ENCODE results near the gene STK26.
"Not testable (repeated sequence)": the region's sequence is repeated elsewhere in the genome, so short reads cannot be mapped to it uniquely, and the experiment has no call there.

STK26 gene

DNA sequence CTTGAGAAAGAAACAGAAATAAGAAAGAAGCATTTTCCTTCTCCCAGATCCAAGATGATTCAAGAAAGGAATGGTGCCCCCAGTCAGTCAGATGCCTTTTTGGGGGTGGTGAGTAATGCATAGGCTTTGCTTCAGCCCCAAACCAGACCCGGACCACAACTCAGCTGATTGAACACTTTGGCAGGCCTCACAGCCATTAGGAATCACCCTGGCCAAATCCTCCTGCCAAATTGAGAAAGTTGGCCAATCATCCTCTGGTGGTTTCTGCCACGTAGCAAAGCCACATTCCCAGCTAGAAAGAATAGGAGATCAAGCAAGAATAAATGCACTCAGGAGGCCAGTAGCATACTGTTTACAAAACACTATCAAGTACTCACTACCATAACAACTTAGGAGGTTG is 71.1 kb downstream of the STK26 start:
- DNase-seq (ENCODE audit: low read depth): no peak

DNA sequence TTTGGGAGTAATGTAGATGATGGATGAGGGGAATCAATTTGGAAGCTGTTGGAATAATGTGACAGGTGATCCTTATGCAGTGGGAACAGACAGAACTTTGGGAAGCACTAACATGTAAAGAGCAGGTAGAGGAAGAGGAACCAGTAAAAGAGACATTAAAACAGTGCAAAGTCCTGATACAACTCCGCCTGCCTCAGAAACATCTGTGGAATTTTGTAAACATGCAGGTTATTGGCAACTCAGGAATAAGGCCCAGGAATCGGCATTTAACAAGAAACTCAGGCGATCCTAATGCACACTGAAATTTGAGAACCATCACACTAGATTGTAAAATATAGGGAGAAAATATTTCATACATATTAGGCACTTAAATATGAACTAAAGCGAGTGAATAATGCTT is 75.6 kb downstream of the STK26 start:
- DNase-seq (ENCODE audit: low read depth): not testable (repeated sequence)

DNA sequence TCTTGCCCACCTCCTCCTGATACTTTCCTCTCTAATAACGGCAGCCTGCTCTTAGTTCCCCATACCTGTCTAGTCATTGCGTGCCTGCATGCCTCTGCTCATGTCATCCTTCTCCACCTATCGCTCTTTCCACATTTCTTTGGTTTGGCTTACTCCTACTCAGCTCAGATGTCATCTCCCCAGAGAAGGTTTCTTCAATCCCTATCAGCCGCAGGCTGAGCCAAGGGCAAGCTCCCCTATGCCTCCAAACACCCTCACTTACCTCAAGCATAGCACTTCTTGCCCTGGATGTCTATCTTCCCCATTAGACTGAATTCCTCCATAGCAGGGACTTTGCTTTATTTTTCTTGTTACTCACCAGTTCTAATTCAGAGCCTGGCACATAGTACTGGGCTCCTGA is 78.1 kb downstream of the STK26 start:
- no peak for DNase-seq (ENCODE audit: low read depth)

DNA sequence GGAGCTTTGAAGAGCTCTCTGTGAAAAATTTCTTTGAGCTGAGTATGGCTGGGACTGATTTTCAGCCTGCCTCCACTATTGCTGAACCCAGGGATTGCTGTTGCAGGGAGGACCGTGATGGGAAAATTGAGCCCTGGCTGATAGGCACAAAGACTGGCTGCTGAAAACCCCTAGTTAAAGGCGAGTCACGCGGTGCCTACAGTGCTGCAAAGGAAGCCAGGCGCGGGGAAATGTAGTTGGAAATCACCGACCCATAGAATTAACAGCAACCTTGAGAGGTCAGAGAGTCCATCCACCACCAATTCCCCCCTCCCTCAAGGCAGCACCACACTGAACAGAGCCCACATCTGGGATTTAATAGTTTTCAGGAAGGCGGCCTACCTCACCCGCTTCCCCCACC is 78.7 kb downstream of the STK26 start:
- DNase-seq (ENCODE audit: low read depth): no peak

DNA sequence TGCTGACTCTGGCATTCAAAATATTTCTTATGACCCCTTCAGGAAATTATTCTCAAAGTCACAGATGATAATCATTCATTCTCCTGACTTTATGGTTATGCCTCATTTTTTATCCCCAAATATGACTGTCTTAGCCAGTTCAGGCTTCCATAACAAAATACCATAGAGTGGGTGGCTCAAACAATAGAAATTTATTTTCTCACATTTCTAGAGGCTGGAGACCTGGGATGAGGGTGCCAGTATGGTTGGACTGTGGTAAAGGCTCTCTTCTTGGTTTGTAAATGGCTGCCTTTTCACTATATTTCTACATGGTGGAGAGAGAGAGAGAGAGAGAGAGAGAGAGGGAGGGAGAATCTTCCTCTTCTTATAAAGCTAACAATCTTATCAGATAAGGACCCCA is 84.2 kb downstream of the STK26 start:
- DNase-seq (ENCODE audit: low read depth): no peak

DNA sequence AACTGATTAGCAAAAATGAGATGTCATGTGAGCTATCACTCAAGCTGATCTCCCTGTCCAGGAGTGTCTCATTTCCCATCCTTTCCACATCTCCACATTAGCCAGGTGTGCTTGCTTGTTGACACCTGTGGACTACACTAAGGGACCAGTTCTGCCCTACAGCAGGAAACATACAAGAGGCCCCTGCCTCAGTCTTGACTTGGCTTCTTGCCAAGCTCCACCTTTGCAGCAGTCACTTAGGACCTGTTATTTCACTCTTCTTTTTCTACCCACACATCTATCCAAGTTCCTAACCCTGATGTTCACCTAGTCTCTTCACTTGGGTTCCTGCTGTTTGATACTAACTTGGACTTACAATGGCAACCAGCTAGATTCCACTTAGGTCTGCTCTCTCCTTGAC is 91.5 kb downstream of the STK26 start:
- DNase-seq (ENCODE audit: low read depth): no peak

DNA sequence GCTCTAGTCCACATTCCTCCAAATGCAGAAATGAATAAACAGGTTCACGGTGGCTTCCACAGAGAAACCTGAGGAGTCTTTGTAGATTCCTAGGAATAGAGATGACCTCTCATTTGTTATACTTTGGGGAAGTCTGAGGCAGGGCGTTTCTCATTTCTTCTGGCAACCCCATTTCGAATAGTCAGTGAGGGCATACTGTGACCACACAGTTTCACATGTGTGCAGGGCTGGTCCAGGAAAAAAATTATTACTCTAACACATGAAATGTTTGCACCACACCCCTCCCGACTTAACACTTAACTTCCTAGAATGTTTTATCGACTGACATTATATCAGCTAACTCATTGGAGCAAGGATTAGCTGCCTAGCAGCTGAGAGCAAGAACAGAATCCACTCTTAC is 92.7 kb downstream of the STK26 start:
- no peak for DNase-seq (ENCODE audit: low read depth)

DNA sequence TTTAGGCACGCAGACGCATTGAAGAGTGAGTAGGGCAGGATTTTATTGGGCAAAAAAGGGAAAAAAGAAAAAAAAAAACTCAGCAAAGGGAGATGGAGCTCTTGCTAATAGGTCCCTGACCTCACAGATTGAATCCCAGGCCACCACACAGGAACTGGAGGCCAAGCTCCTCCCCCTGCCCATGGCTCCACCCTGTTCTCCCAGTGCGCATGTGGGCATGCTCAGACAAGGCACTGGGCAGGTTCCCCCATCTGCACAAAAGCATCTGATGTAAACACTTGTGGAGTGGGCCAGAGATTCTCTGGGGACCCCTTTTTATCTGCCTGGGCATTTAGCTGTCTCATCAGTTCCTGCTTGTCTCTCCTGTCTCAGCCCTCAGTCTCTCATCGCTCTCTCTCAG is 95.3 kb downstream of the STK26 start:
- DNase-seq (ENCODE audit: low read depth): peak; percentile 0

DNA sequence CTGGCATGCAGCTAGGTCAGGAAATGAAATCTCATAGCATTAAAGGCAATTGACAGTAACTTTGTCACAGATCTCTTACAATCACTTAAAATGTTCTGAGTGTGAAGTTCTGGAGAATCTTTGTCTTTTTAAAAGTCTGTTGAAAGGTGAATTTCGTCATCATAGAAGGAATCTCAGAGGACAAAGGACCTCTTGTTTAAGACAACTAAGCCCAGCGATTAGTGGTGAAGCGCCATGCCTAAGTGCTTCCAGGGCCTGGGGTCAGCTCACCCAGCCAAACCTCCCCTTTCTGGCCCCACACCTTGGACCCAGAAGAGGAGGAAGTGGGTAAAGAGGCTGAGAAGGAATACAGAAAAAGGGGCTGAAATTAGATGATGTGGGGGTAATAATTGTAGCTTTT is 96.2 kb downstream of the STK26 start:
- no peak for DNase-seq (ENCODE audit: low read depth)

DNA sequence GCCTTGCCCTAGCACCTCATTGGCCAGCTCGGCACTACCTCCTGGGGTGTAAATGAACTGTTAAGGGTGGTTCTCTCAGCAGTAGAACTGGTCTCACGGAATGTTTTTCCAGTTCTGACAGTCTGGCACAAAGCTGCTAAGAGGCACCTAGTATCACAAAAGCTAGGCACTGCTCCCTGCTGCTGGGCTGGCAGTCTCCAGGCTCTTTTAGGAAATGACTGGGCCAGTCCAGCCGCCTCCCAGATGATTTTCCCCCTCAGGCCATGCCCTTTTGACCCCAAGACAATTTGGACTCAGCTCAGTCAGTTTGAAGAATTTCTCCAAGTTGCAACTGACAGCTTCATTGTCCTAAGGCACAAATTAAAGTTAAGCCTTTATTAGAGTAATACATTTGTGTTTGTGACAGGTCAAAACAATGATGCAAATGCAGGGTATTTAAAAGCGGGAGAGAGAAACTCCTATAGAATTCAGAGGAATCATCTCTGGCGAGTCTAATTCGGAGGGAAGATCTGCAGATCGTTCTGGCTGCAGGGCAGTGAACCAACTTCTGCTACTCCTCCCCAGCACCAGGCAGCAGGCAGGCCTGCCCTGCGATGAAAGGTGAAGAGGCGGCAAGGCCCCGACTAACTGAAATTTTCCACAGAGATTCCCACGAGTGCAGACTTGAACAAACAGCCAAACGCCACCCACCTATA is 96.9 kb downstream of the STK26 start:
- no peak for DNase-seq (ENCODE audit: low read depth)

DNA sequence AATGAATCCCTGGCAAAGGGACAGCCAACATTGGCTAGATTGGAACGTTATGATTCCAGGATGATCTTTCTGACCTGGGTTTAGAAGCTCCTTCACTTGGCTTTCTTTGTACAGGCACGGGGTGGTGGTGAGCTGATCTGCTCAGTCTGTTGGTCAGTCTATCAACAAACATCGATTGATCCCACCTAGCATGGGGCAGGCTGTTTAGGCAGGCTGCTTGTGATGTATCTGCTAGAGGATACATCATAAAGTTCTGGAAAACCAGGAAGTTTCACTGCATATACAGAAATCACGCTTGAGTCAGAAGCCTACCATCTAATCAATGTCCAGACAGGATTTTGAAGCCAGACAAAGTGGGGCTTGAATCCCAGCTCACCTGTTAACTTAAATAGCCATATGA is 97.8 kb downstream of the STK26 start:
- no peak for DNase-seq (ENCODE audit: low read depth)

Data from activated T-cell treated with anti-CD3 and anti-CD28 coated beads for 48 hours (primary cell).